GM21515 (cell line): ENCODE data around the gene MACROD2.
A peak's percentile ranks its signal among the peaks of the same experiment; 100 is the strongest.
"Not testable (repeated sequence)": the region's sequence is repeated elsewhere in the genome, so short reads cannot be mapped to it uniquely, and the experiment has no call there.

Source experiments
- ATAC-seq: cut with Tn5 transposase; IDR thresholded peaks from one replicate; pipeline ENCODE4 v1.9.1; 2021; ENCODE audit not compliant: unreplicated experiment

The MACROD2 gene

DNA sequence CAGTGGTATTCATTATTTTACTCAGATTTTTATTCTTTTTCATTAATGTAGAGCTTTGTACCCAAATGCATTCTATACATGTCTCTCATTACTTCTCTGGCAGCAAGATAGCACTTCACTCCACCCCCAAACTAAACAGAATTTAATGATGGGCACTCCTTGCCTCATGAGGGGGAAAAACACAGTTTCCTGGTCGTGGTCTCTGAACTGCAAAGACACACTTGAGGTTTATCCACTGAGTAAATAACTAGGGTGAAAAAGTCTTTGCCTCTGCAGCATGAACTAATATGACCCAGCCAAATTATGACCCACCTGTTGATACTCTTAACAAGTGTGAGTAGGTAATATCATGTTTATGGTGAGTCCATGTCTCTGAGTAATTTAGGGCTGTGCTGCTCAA is 1127.3 kb downstream of the MACROD2 start:
- no peak for ATAC-seq

DNA sequence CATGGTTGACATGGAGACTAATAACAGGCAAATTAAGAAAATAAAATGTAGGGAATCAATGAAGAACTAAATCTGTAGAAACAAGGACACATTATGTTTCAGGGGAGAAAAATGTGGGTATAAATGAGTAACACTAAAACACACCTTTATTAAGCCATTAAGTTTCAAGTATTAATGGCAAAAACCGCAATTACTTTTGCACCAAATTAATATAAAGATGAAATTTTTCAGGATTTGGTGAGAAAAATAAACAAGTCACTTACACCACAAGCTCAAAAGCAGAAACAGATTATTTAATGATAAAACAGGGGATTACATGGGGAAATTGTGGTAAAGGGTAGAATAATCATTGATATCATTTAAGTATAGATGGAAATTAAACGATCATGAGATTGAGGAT is 1135.9 kb downstream of the MACROD2 start:
- no peak for ATAC-seq

DNA sequence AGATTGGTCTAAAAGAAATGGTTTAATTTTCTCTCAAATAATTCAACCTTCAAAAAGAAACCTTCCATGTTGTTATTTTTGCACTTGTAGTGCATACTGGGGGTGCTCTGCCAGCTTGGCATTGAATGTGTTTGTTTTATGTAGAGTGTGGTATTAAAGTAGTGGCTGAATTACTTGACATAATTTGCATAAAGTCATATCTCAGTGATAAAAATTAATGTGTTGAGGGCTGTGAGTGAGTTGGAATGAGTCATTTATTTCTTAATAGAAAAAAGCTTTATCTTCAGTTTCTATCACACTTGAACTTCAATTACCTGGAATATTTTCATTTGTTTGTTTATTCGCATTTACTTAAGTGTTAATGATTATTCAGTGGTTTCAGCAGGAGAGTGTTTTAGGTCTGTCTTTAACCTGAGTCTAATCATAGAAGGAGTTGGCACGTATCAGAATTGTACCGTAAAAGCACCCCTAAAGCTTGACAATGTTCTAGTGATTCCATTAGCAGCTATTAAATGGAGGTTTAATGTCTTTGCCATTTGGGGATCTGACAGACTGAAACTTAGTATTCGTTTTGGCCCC is 1143.3 kb downstream of the MACROD2 start:
- no peak for ATAC-seq

DNA sequence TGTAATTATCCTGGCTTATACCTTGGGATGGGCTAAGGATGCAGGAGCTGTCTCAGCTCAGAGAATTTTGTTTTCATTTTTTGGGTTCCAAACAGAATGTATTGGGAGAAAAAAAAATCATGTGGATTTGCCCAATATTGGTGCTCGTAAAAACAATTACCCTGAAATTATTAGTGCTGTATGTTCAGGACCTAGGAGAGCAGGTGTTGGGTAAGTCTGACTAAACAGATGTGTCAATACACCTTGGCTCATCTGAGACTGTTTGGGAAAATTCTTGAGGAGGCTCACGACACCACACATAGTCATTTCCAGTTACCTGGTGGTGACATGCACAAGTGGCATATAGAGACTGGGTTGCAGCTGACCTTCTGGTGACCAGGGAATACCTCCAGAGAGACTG is 1144.2 kb downstream of the MACROD2 start:
- no peak for ATAC-seq

DNA sequence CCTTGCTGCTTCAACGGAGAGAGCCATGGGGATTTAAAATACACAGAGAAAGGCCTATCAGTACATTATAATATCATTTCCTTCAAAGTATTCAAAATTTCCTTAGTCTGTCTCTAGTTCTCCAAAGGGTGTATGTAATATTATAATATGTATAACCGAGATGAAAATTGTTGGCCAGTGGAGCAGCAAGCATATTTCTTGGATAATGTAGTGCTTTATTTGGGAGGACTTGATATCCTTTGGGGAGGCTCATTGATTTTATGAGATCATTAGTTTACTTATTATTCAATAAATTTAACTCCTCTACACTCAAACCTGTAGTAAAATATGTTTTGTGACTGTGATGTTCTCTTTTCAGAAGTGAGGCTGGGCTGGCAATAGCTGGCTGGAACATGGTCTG is 1145.0 kb downstream of the MACROD2 start:
- ATAC-seq = no peak

DNA sequence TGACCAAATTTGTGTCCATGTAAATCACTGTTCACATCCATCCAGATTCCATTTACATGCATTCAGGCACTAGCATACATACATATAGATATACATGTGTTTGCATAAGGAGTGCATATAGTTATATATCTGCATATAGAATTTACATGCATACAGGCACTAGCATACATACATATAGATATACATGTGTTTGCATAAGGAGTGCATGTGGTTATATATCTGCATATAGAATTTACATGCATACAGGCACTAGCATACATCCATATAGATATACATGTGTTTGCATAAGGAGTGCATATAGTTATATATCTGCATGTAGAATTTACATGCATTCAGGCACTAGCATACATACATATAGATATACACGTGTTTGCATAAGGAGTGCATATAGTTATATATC is 1145.6 kb downstream of the MACROD2 start:
- not testable (repeated sequence) for ATAC-seq

DNA sequence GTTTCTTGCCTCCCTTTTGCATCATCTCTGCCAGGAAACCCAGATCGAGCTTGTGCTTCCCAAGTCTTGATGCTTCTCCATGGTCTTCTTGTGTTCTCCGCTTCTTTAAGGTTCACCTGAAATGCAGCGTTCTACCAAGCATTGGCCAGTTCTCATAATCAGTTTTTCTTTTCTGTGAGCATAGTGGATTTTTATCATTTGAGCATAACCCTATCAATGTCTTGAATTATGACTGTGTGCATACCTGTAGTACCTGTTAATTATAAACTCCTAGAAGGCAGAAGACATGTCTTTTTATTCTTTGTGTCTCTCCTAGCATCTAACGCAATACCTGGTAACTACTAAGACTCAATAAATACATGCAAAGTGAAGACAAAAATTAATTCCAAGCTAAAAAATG is 1146.5 kb downstream of the MACROD2 start:
- ATAC-seq = no peak

DNA sequence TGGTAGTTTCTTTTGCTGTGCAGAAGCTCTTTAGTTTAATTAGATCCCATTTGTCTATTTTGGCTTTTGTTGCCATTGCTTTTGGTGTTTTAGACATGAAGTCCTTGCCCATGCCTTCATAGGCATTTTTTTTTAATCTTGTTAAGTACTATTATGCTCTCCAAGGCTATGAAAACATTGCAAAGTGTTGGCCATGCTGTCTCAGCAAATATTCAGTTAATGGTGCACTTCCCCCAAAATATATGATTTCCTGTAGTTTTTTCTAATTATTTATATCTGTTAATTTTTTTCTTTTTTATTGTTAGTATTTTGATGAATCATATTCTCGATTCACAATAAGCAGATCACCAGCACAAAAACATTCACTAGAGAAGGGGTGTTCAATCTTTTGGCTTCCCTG is 1148.2 kb downstream of the MACROD2 start:
- no peak for ATAC-seq

DNA sequence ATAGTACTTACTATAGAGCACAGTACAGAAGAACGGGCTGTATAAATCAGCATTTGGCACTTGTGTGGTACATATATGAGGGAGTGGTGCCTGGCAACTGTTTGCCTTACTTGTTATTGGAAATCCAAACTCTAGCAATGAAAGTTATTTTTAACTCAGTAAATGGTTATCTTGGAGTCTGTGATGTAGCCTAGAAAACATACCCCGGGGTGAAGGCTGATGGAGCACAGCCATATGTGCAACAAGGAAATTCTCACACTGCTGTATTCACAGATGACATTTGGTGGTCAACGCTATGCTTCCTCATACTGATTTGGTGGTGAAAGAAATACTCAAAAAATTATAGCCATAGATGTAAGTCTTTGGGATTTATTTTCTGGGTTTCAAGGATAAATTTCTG is 1149.6 kb downstream of the MACROD2 start:
- no peak for ATAC-seq

DNA sequence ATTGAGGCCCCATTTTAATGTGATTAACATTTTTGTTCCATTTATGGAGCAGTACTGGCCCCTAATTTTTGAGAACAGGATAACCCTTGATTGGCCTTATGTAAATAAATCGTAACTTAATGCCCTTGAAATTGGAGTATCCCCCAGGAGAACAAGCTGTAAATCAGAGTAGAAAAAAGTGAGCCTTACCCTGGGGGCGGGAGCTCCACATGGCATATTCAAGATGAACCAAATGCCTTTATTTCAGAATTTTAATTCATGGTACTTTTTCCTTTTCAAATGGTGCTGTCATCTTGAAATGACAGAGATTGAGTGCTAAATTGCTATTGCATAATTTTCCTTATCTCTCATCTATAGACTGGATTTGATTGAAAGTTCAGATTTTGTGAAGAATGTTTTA is 1151.6 kb downstream of the MACROD2 start:
- no peak for ATAC-seq

DNA sequence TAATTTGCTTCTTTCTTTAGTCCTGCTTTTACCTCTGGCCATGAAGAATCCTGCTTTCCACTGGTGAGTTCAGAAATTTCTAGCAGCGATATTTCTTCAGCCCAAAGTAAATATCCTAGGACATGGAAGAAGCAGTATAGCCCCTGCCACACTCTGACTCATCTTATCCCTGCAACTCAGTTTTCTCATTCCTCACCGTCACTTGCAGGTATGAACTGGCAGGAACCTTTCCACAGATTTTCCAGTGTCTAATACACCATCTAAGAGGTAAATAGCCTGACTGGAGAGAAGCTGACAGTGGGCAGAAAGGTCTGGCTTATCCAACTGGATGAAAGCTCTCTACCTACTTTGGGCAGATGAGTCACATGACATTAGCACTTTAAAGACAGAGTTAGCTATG is 1158.8 kb downstream of the MACROD2 start:
- ATAC-seq = no peak

DNA sequence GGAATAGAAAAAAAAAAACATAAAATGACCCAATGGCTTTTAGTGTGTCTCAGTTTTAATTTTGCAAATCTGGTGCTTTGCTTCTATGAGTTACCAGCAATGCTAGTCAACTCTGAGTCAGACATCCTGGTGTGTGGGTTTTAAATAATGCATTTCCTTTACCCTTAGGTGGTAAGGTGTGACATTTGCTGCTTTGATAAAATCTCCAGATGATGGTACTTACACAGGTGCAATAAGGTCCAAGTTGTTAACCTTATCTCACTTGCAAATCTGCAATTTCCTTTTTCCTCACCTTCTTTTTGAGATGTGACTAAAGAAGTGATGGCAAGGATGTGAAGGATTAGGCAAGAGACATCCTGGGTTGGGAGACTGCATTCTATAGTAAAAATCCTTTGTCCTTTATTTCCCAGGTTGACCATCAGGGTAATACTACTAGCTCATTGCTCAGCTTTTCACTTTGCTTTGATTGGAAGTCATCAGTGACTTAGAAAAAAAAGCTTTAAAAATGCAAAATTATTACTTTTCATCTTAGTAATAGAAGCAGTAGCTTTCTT is 1160.6 kb downstream of the MACROD2 start:
- no peak for ATAC-seq

DNA sequence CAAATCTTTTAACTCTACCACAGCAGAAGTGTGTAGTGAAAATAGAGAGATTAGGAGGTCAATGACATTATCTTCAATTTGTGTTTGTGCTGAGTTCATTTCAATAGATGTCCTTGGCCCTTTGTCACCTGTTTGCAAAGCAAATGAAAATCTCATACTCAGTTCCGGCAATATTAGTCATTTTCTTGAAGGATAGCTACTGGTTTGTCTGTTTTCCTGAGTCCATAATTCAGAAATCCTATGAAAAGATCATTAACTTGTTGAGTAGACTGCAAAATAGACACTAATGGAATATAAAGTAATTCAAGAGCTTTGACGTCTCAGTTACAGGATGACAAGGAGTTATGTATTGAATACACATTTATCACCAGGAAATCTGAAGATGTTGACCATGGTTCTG is 1163.2 kb downstream of the MACROD2 start:
- no peak for ATAC-seq

DNA sequence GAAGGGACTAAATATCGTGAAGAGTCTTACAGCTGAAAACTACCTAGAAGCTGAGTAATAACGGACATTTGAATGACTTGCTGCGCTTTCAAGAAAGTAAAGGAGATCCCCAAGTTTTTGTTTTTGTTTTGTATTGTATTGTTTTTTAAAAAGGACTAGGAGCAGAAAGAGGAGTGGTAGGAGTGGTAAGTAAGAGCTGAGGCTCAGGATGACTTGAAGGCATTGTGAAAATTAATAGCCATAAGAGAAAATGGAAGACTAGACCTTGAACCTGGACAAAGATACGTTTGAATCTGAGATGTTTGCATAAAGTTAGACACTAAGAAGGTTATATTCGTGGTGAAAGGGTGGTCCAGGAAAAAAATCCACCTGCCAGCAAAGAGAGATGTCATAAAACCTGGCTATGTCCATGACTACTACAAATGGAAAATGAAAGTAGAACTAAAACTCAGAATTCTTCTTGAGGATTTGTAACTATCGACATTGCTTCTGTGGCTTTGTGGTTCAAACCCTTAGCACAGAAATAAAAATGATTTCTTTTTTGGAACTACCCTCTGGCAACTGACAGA is 1166.8 kb downstream of the MACROD2 start:
- peak; percentile 81 for ATAC-seq

DNA sequence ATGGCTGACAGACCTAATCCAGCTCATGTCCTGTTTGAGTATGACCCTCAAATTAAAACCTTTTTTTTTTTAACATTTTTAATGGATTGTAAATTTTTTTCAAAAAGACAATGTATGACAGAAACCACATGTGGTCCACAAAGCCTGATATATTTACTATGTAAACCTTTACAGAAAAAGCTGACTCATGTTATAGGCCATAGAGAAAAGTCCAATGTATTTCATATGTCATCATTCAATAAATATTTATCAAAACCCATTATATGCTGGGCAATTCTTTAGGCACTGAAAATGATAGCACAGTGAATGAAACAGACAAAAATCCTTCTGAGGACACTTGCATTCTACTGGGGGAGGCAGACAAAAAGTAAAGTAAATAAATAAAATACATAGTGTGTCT is 1168.3 kb downstream of the MACROD2 start:
- no peak for ATAC-seq

DNA sequence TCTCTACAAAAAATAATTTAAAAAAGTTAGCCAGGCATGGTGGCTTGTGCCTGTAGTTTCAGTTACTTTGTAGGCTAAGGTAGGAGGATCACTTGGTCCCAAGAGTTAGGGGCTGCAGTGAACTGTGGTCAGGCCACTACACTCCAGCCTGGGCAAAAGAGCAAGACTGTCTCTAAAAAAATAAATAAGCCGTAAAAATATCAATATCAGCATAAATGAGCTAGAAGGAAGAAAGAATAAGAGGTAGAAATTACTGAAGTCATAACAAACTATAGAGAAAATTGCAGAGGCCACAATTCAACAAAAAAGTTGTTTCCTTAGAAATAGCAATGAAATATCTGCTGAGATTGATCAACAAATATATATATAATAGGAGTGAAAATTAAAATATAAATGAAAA is 1169.4 kb downstream of the MACROD2 start:
- ATAC-seq = no peak

DNA sequence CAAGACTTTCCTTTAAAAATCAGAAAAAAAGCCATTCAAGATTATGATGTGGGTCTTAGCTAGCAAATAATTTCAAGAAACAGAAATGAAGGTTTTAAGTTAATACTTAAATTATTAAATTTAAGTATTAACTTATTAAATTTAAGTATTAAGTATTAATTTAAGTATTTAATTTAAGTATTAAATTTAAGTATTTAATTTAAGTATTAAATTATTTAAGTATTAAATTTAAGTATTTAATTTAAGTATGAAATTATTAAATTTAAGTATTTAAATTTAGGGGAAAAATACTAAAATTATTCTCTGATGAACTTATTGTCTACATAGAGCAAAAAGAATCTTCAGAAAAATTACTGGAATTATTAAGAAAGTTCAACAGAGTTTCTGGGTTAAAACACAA is 1171.4 kb downstream of the MACROD2 start:
- ATAC-seq = no peak

DNA sequence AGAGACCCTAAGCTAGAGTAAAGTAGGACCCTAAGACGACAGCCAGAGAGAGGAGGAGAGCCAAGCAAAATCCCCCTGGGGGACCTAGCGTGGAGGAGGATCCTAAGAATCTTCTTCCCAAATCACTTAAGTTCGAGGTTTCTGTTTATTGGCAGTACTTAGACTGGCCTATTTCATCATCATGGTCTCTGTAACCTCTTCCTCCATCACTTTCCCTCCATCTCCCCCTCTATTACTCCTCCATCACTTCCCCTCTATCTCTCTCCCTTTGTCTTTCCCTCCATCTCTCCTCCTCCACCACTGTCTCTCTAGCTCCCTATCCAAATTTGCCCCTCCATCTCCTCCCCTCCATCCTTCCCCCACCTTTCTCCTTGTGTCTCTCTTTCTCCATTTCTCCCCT is 1175.7 kb downstream of the MACROD2 start:
- no peak for ATAC-seq

DNA sequence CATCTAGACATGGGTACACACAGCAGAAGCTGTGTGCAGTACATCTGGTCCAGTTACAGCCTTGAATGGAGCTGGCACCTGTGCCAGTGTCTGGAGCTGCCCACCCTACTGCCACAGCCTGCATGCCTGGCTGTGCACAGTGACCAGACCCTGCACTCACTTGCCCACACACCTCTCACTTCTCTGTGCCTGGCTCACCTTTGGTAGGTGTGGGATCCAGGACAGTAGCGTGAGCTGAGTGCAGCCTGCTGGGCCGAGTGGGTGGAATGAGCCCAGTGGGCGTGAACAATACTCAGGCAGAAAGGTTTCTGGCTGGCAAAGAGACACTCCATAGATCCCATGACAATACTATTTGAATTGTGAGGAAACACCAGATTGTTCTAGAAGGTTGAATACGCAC is 1181.6 kb downstream of the MACROD2 start:
- ATAC-seq = no peak

DNA sequence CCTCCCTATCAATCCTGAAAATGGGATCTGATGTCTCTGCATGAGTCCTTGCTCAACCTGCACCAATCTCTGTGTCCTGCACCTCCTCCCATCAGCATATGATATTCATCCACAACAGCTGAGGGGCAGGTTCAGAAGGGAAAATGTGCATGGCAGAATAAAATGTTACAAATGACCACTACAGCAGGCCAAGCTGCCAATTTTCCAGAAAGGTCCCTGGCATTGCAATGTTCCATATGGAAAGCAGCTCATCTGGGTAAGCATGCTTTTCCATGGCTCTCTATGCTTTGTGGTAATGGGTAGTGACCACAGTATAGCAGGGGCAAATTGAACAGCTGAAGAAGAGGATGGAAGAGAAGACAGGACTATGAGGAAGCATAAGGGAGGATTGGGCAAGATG is 1183.3 kb downstream of the MACROD2 start:
- ATAC-seq = no peak

DNA sequence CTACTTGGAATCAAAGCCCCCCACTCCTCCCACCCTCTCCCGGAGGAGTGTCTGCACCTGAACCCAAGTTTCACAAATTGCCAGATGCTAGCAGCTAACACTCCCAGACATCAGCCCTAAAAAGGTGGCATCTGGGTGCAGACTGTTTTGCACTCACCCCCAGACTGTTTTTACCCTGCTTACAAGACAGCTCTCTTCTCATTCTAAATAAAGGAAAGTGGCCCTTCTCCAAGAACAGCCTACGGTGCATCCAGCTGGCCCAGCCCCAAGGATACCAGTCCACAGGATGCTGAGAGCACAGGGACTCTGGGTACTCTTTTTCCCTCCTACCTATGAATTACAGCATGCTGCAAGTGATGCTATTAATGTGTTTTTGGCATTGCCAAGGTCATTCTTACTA is 1184.1 kb downstream of the MACROD2 start:
- no peak for ATAC-seq

DNA sequence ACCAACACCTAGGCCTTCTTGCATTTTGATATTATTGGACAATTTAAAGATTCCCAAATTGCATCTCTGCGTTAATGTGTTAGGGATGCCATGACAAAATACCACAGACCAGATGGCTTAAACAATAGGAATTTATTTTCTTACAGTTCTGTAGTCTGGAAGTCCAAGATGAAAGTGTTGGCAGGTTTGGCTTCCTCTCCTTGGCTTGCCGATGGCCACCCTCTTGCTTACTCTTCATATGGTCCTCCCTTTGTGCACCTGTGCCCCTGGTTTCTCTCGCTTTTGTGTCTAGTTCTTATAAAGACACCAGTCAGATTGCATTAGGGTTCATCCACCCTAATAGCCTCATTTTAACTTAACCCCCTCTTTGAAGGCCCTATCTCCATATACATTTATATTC is 1184.5 kb downstream of the MACROD2 start:
- no peak for ATAC-seq

DNA sequence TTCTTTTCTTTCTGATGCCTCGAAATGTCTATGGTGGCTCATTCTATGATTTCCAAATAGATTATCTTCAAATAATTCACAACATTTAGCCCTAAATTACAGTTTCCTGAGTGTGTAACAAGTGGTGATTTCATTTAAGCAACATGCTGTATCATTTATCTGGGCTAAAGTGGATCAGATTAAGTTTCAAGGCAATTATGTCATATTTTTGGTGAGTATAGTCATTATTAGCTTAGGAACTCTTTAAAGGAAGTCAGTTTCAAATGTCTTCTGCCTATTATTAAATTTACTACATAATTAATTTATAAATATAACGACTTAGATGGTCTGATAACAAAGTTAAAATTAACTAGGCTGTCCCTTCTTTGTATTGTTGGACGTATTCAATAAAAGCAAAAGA is 1190.0 kb downstream of the MACROD2 start:
- ATAC-seq = no peak
